ENCODE measurements around the gene KCNK5. TPM values are rescaled to one million over a fixed set of nuclear protein-coding genes. Genes with fewer than 3 reads are reported as not detected.

KCNK5 gene
- total RNA-seq, 1 donor from 2014 or later, result 0.17 TPM

DNA sequence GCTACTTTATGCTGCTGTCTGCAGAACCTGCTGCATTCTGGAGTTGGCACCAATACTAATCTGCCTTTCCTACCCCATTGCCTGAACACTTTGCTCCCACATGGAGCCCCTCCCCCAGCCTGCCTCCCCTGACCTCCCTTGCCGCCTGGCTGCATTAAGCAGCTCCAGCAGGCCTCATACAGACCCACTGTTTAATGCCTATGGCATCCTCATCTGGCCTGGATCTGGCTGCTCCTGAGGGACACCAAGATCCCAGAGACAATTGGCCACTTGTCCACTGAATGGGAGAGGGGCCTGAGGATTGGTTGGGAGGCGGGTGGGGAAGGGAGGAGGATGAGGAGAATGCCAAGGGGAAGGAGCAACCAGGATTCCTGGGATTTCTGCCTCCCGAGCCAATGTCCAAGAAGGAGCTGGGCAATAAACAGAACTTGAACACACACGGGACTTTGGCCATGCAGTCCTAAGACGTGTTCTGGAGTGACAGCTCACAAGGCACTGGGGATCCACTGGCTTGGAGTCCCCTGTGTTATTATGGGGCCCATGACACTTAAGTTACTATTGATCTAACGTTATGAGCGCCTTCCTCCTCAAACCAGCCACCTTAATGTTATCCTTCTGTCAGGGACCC, 10.4 kb upstream of the KCNK5 start:
- DNase-seq, result no peak

DNA sequence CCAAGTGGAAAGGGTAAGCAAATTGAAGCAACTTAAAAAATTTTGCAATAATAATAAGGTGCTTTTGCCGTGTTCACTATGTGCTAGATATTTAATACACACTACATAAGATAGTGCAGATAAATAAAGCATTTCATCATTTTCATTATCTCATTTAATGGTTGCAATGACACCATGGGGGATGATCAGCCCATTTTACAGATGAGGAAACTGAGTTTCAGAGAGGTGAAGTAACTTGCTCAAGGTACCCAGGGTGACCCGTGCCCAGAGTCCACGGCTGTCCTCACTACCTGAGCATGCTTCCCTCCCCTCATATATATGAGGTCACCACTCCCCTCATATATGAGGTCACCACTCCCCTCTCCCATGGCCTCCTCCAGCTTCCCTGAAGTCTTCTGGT, 7.5 kb upstream of the KCNK5 start:
- no peak for DNase-seq

DNA sequence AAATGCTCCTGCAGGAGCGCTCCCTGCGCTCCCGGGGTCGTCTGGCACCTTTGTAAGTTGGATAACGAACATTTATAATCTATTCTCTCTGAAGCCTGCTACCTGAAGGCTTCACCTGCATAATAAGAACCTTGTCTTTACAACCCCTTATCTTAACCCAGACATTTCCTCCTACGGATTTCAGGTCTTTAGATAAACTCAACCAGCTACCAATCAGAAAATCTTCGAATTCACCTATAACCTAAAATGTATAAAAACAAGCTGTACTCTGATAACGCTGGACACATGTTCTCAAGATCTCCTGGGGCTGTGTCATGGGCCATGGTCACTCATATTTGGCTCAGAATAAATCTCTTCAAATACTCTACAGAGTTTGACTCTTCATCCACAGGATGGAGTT, 4.1 kb upstream of the KCNK5 start:
- DNase-seq, result no peak

DNA sequence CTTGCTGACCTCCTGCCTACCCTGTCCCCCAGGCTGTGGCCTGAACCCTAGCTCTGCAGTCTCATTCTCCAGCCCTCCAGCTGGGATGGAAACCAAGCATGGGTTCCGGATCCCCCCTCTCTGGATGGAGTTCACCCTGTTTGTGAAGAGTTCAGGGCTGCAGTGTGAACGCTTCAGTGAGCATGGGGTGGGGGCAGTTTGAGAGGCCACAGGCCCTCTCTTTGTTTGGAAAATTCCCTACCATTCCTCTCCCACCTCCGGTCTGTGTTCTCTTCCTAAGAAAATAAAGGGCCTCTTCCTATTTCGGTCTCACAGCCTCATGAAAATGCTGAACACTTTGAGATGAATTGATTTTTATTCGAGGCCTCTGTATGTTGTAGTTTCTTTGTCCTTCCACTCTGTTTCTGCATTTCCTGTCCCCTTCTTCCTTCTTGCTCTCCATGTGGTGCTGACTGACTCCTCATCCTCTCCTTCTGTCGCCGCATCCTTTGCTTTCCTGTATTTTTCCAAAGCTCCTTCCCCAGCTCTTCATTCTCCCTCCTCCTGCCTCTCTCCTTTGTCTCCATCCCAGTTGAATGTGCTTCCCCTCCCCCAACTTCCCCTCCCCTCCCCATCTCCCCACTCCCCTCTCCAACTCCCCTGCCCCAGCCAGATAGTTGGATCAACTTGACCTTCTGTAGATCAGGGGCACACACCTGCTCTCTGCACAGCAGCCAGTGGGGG, 2.4 kb upstream of the KCNK5 start:
- DNase-seq, result no peak

DNA sequence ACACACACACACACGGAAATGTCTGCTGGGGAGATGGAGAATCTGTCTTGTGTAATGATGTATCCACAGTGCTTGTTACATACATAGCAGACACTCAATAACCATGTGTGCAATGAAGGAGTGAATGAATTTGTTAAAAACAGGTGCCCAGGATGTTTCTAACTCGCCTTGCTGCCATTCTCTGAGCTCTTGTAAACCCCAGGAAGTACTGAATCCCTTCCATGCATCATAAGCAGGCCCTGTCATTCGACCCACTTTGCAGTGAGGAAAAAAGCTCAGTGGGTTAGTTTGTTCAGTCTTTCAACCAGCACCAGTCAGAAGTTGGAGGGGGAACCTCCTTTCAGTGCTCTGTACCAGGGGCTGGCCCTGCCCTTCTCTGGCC, 1.4 kb upstream of the KCNK5 start:
- no peak for DNase-seq

DNA sequence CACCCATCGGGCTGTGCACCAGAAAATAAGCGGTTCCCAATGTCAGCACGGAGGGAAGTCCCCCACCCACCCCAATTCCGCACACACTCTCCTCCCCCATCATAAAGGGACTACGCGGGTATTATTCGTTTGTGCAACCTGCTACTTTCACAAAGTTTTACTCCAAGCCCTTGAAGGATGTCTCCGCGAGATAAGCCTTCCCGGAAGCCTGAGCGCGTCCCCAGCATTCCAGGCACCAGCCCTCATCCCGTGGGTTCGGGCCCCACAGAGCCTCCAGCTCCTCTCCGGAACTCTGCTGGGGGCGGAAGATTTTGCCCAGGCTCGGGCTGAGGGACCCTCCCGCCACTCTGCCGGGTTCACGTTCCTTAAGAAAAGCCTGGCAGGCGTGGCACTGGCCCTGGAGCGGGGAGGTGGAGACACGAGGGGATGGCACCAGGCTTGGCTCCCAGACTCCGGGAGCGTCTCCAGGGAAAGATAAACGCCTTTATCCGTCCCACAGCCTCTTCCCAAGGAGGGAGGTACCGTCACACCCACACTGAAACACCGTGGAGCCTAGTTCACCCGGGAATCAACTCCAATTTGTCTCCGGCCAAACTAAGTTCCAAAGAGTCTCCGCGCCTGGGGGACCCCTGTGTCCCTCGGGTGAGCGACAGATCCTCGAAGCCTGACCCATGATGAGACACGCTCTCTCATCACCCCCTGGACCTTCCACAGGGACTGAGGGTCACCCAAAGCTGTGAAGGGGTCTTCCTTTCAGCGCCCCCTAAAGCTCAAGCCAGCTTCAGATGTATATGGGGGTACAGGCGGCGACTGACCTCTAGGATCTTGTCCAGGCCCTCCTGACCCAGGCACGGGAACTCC, 934 bp downstream of the KCNK5 start:
- no peak for DNase-seq

DNA sequence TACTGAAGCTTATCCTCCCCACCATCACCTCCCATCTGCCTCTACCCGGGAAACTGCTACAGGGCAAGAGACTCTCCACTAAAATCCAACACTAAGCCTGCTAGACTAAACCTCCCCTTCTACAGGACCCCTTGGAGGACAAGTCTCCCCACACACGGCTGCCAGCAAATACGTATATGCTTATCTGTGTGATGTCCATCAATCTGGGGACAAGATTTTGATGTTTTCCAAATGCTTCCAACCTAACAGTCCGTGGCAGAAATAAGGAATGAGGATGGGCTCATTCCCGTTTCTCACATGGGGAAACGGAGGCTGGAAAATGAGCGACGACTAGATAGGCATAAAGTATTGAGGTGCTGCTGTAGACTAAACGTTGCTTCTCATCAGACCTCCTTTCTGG, 1.8 kb downstream of the KCNK5 start:
- DNase-seq, result no peak

DNA sequence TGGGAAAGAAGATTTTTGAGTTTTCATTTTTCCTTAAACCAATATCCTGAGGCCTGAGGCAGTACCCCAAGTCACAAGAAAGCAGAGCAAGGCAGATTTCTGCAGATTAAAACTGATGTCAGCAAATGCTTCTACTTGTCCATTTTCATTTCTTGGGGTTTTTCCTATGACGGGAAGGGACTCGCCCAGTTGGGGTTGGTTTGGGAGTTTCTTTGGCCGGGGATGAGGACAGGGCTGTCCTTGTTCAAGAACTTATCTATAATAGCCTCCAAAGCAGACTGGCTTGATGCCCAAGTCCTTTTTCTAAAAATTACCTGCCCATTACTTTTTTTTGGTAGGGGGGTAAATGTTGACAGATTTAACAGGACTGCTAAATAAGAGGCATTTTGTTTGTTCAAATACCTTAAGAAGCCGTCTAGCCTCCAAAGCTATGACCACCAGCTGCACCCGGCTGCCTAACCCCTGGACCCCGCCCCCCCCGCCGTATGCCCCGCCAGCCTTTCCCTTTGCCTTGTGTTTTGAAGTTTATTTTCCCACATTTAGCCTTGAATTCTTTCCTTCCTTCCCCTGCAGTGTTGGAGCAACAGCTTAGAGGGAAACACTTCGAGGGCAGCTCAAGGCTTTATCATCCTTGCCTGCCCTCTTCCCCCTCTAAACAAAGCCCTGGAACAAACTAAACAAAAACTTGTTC, 2.5 kb downstream of the KCNK5 start:
- DNase-seq, result no peak

DNA sequence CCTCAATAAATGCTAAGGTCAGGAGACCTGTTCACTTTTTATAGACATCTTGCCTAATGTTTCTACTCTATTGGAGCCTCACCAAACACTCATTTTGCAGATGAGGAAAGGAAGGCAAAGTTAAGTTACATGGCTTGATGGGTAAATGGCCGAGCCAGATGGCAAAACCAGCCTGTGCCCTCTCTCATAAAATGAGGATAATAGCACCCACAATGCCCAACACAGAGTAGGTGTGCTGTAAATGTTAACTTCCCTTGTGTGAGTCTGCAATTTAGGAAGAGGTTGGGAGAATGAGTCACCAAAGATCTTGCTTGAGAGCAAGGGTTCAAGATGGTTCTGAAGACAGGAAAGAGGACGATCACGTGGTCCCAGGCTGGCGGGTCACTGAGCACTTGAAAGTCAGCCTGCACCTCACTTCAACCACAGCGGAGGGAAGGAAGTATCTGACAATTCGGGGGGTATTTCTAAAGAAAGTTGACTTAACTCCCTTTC, 3.3 kb downstream of the KCNK5 start:
- DNase-seq, result no peak

DNA sequence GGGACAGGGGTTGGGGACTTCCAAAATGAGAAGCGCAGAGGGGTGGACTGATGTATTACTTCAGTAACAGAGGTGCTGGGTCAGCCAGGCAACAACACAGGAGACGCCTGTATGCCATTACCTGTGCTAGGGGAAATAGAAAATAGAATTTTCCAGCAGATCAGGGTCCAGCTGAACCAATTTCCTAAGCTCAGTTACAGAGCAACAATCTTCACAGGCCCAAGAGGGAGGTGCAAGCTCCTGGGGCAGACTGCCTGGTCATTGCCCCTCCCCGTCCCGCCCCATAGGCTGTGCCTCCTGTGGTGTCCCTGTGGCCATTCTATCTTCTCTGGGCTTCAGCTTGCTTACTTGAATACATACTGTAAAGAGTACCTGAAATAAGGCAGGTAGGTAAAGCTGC, 3.7 kb downstream of the KCNK5 start:
- no peak for DNase-seq

DNA sequence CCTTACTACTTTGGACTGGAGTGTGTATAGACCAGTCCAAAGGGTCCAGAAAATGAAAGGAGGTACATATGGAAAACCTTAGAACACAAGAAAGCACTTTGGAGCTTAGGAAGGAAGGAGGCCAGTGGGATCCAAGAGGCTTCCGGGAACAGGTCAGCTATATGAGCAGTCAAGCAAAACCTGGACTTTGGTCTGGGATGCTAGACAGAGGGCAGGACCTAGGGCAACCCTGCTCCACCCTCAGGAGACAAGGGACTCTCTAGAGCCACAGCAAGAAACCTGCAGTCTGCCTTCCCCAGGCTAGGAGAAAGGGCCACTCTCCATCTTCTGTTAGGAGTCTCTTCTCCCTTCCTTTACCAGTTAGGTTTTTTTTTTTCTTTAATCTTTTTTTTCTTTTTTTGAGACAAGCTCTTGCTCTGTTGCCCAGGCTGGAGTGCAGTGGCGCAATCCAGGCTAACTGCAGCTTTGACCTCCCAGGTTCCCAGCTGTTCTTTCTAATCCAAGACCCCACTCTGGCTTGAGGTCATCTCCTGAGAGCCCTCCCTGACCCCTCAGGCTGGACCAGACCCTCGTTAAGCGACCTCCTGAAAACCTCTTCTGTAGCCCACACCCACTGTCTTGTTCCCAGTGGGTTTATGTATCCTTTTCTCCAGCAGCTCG, 4.6 kb downstream of the KCNK5 start:
- DNase-seq, result no peak

DNA sequence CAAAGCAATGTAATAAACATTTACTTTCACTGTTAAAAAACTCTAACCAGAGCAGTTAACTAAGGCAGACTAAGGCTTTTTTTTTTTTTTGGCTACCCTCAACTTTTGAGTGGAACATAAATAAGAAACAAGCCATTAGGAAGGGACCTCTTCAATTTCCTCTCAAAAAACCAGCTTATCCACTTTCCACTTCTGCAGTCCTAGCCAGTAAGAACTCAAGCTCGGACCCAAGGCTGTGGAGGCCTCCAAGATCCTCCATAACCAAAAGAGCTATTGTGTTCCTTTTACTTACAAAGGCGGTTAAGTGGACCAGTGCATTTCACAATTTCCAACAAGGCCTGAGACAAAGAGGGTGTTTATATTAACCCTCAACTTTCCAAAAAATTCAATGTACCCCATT, 5.3 kb downstream of the KCNK5 start:
- DNase-seq, result no peak

DNA sequence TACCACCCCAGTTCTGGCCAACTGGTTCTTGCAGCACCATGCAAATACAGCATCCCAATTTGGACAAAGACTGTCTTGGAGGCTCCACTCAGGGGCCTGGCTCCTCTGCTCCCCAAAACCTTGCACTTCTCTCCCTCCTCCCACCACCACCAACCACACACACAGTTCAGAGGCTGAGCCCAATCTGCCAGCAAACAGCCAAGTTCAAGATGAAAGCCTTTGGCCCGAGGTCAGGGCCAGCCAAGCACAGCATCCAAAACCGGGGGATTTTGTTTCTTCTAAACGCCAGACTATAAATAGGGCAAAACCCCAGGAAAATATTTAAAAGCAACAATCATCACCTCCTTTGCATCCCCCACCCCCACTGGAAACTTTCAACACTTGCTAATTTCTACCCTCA, 5.7 kb downstream of the KCNK5 start:
- no peak for DNase-seq

DNA sequence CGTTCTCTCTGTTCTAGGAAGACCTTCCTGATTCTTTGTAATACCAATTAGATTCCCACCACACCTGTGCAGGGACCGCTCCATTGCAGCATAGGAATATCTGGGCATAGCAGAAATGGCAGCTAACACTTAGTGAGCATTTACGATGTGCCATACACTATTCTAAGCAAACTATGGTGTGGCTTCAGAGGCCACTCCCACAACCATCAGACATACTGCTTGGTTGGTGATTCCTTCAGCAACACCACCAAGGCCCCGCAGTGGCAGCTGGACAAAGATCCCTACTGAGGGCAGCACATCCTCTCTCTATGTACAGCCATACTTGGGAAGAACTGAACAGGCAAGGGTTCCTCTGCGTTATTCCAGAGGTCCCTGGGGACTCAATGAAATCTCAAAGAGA, 6.2 kb downstream of the KCNK5 start:
- no peak for DNase-seq

DNA sequence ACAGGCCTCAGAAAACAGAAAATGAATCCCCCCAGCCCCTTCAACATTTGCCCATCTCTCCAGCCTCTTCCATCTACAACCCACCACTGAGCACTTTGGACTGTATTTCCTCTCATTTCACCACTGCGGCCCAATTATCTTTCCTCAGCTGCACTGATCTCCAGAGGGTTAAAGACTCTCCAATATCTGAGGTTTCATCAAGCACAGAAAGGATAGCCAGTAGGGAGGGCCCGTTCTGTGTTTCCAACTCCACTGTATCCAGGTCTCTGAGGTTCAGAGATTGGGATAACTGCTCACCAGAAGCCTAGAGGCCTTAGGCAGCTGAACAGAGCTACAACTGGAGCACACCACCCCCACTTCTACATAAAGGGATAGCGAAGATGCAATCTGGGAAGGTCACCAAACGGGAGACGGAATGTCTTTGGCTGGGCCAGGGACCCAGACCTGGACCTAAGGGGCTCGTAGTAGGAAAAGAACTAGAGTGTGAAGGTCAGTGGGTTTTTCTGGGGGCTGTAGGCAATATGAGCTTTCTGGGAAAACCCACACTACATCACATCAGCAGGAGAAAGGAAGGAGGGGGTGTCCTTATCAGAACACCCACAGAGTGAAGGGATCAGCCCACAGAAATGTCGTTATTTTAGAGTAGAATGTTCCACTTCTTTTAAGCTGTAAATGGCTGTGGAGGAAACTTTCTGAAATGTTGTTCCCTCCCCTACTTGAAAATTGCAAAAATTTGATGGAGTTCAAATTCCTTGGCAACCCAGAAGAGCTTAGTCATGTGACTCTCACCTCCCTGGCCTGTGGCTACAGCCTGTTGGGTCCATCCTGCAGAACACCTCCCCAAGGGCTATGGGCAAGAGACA, 7.3 kb downstream of the KCNK5 start:
- no peak for DNase-seq

DNA sequence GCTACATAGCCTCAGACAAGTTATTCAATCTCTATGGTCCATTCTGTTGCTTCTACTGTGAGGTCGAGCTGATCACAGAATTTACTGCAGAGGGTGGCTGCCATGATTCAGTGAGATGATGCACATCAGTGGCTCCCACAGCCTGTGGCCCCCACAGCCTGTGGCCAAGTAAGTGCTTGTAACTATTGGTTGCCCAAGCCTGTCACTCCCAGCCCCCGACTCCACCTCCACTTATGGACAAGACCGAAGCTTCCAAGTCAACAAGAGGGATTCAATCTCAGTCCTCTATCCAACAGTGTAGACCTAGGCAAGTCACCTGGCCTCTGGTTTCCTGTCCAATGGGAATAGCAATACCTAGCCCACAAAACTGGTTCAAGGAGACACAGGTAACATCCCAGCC, 8.2 kb downstream of the KCNK5 start:
- DNase-seq, result no peak

DNA sequence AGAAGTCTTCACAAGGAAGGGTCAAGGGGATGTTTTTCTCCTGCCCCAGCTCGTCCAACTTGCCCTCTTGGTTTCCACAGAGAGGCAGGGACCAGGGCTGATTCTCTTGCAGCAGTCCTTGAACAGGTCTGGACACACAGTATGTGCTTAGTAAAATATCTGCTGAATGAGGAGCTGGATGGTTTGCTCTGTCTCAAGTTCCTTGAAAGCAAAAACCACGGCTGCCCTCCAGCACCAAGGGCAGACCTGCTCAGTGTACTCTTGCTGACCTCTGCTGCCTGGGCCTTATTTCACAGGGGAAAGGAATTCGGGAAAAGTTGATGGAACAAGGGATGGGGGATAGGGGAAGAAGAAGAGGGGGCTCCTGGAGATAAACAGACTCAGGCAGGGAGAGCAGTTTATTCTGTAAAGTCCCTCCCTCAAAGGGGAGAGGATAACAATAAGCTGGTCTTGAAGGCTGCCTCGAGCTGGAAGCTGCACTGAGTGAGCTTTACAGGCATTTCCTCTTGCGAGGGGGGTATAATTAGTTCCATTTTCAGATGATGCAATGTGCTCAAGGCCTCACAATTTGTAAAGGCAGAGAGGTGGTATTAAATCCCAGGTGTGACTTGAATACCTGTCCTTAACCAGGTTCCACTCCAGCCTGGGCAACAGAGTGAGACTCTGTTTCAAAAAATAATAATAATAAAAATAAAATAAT, 10.3 kb downstream of the KCNK5 start:
- no peak for DNase-seq

DNA sequence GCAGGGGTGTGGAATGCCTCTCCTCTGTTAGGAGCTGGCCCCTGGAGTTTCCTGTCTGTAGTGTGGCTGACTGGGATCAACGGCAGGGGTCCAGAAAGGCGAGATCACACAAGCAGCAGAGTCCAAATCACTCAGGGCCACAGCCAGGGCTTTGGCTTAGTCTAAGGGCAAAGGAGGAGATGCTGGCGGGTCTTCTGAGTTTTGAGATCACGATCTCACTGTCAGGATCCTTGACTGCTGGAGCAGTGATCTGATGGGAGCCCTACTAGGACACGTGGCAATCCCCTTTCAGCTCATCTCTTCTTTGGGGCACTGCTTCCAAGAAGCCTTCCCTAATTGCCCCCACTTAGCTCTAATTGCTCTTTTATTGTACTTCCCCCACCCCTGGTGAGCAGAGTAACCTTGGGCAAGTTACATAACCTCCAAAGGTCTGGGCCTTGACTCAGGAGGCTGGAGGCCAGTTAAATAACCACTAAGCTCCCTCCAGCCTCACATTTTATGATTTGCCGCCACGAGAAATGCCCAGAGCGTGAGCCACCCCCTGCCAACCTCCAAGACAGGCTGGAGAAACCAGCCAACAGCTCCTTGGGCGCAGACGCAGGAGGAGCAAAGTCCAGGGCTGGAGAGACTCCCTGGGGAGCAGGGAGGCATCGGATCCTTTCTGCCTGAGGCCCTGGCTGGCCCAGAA, 12.0 kb downstream of the KCNK5 start:
- no peak for DNase-seq

DNA sequence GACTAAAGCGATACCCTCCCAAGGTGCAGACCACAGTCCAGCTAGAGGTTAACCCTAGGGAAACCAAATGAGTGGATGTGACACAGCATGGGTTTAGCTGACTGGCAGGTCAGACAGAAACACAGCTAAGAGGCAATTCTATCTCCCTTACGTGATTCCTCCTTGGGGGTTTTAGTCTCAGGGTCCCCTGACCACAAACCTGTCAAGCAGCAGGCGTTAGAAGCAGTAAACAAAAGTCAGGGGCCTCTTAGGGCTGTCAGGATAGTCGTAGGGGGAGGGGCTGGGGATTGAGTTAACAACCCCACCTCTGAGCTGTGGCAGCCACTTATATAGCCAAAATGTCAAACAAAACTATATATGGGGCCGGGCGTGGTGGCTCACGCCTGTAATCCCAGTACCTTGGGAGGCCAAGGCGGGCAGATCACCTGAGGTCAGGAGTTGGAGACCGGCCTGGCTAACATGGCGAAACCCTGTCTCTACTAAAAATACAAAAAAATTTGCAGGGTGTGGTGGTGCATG, 13.6 kb downstream of the KCNK5 start:
- no peak for DNase-seq
